Lung (tissue), 12 donors: ENCODE results near the gene TGOLN2. TPM values are rescaled to one million over a fixed set of nuclear protein-coding genes. Genes with fewer than 3 reads are reported as not detected.

Experiments used
- ATAC-seq: fragments of 200-7000 bp; cut with Tn5 transposase; one replicate; pipeline ENCODE4 v1.9.1; 2020; ENCODE audit warnings: moderate number of reproducible peaks; ENCODE audit not compliant: insufficient read depth, low FRiP score
- DNase-seq, 3 donors: peaks; one replicate each; pipeline ENCODE4 v3.0.0-alpha.2; 2013 to 2017
- H3K27ac ChIP-seq, 2 donors: one replicate each; pipeline ENCODE4 v1.5.1; 2013; ENCODE audit warnings: mild to moderate bottlenecking in 2 of 2, moderate library complexity in 2 of 2, control low read depth in 1 of 2, inconsistent platforms in 1 of 2, low read depth in 1 of 2, low read length in 1 of 2
- H3K27me3 ChIP-seq, 3 donors: one replicate each; pipeline ENCODE4 v1.5.1; 2013; ENCODE audit warnings: low read length in 2 of 3; ENCODE audit not compliant: control insufficient read depth in 3 of 3, insufficient read depth in 3 of 3
- H3K36me3 ChIP-seq, 4 donors: one replicate each; pipeline ENCODE4 v1.5.1; 2013; ENCODE audit warnings: low read length in 4 of 4, mild to moderate bottlenecking in 1 of 4, moderate library complexity in 1 of 4; ENCODE audit not compliant: control insufficient read depth in 4 of 4, insufficient read depth in 4 of 4
- H3K4me1 ChIP-seq, 5 donors: one replicate each; pipeline ENCODE4 v1.5.1; 2013; ENCODE audit warnings: low read length in 5 of 5, mild to moderate bottlenecking in 2 of 5, moderate library complexity in 1 of 5; ENCODE audit not compliant: control insufficient read depth in 5 of 5, insufficient read depth in 5 of 5
- H3K4me3 ChIP-seq: one replicate; pipeline ENCODE4 v1.5.1; 2013; ENCODE audit warnings: mild to moderate bottlenecking, control low read depth, moderate library complexity
- H3K9ac ChIP-seq, 2 donors: one replicate each; pipeline ENCODE4 v1.5.1; 2013; ENCODE audit warnings: low read length in 2 of 2, control low read depth in 1 of 2; ENCODE audit not compliant: insufficient read depth in 1 of 2
- H3K9me3 ChIP-seq, 4 donors: one replicate each; pipeline ENCODE4 v1.5.1; 2013; ENCODE audit warnings: low read length in 3 of 4, mild to moderate bottlenecking in 1 of 4, moderate library complexity in 1 of 4; ENCODE audit not compliant: control insufficient read depth in 4 of 4, insufficient read depth in 3 of 4
- WGBS, 2 donors: extraction: QIAGEN DNeasy Blood & Tissue Kit; methylation state at CpG; one replicate each; pipeline ENCODE4 v1.1.7; 2013; 5-methylcytosine and 5-hydroxymethylcytosine counted together
- polyA plus RNA-seq, 2 donors: library from polyadenylated mRNA; stranded (reverse); fragments of 200-250 nt; gene quantifications; one replicate each; pipeline ENCODE4 v1.2.1, GENCODE V29; 2013
- total RNA-seq, 2 donors: library from RNA; depleted of rRNA in 1 of 2; stranded (reverse); fragments of >200 nt in 1 of 2; gene quantifications; one replicate each; pipeline ENCODE4 v1.2.1, GENCODE V29; 2014 to 2021
- TF ChIP-seq, protein P1 (sequence below): IDR thresholded peaks from 2 replicates; pipeline ENCODE4 v1.5.1; 2012; ENCODE audit warnings: mild to moderate bottlenecking; ENCODE audit errors: control extremely low read depth, extremely low read depth
- donor health status: control.
- donor health status: control.
- donor health status: Bipolar disorder and iron deficiency.
- donor health status: healthy.
- donor health status: DM: yes; HTN: yes; CAD: no.

Gene TGOLN2
- total and polyA plus RNA-seq, 4 donors: 24.6 to 145 (median 82.6) TPM

- TF ChIP-seq, protein P1, sequence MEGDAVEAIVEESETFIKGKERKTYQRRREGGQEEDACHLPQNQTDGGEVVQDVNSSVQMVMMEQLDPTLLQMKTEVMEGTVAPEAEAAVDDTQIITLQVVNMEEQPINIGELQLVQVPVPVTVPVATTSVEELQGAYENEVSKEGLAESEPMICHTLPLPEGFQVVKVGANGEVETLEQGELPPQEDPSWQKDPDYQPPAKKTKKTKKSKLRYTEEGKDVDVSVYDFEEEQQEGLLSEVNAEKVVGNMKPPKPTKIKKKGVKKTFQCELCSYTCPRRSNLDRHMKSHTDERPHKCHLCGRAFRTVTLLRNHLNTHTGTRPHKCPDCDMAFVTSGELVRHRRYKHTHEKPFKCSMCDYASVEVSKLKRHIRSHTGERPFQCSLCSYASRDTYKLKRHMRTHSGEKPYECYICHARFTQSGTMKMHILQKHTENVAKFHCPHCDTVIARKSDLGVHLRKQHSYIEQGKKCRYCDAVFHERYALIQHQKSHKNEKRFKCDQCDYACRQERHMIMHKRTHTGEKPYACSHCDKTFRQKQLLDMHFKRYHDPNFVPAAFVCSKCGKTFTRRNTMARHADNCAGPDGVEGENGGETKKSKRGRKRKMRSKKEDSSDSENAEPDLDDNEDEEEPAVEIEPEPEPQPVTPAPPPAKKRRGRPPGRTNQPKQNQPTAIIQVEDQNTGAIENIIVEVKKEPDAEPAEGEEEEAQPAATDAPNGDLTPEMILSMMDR: no peak
- ATAC-seq (no peak), DNase-seq (no peak)
- H3K36me3 ChIP-seq: peaks cover 0 to 15% (median 8%) of the 10 kb centered on the region in 4 donors
- H3K4me1 ChIP-seq: peaks cover 0 to 36% (median 10%) of the 10 kb centered on the region in 5 donors
- no peak overlapping the region for H3K27ac ChIP-seq
- H3K9me3 ChIP-seq: no peaks in the 10 kb centered on the region
- no peaks in the 10 kb centered on the region for H3K27me3 ChIP-seq
- H3K4me3 ChIP-seq: no peak overlapping the region
- H3K9ac ChIP-seq: no peak overlapping the region
Measured at GRCh38 chr2:85329181-85329651, 1.4 kb upstream of the TGOLN2 start.

- Histone ChIP-seq H3K27ac (peak overlapping the region; percentile 95 to 100), H3K9ac (peak overlapping the region; percentile 52 to 66), H3K9me3 (no peaks in the 10 kb centered on the region), H3K36me3 (peaks cover 3 to 23% (median 18%) of the 10 kb centered on the region in 4 donors), H3K27me3 (no peaks in the 10 kb centered on the region), H3K4me1 (peaks cover 0 to 36% (median 10%) of the 10 kb centered on the region in 5 donors), H3K4me3 (peak overlapping the region; percentile 80)
- 3% methylated on average over 41 of the region's 41 CpGs for WGBS, 2 donors
- DNase-seq (peak; percentile 24 to 65 (median 51)), ATAC-seq (peak; percentile 33)
- TF ChIP-seq, protein P1: no peak
Measured at GRCh38 chr2:85327160-85327821, 498 bp downstream of the TGOLN2 start.

DNA sequence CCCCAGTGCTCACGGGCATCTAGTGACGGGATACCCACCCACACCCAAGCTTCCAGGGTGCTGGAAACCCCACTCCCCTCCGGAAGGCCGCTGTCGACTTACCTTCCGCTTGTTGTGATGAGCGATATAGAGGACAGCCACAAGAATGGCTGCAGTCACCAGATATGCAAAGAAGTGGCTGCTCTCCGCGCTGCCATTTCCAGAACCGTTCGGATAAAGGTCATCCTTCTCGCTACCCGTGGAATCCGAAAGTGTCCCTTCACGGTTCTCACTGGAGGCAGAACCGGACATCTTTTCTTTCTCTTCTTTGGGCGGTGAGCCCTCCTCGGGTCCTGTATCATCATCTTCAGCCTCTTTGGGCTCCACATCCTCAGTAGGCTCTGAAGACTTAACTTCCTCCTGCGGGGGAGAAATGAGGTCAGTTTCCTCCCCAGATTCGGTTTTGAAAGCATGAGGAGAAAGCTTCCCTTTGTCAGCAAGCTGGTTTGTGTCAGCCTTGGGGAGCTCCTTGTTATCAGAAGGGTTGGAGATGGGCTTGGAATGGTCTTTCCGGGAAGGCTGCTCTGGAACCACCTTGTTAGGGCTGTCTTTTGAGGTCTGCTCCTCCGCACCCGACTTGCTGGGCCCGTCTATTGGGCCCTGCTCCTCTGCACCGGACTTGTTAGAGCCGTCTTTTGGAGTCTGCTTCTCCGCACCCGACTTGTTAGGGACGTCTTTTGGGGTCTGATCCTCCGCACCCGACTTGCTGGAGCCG lies 1.2 kb downstream of the TGOLN2 start:
- H3K36me3 ChIP-seq: peaks cover 10 to 23% (median 21%) of the 10 kb centered on the region in 4 donors
- H3K27me3 ChIP-seq: no peaks in the 10 kb centered on the region
- peak overlapping the region; percentile 95 to 100 for H3K27ac ChIP-seq
- H3K9ac ChIP-seq: peak overlapping the region; percentile 27 to 66
- ATAC-seq (no peak), DNase-seq (peak in 1 of 3 donors; percentile 21)
- peaks cover 0 to 36% (median 10%) of the 10 kb centered on the region in 5 donors for H3K4me1 ChIP-seq
- WGBS, 2 donors: 7 to 11% methylated on average over 32 of the region's 32 CpGs
- H3K4me3 ChIP-seq: peak overlapping the region; percentile 80
- H3K9me3 ChIP-seq: no peaks in the 10 kb centered on the region
- TF ChIP-seq, protein P1: no peak
